ENCODE measurements around the gene IGFBPL1. TPM values are rescaled to one million over a fixed set of nuclear protein-coding genes. Genes with fewer than 3 reads are reported as not detected.

Gene IGFBPL1
- polyA plus RNA-seq, 6 donors from 2014 or later: not detected

DNA sequence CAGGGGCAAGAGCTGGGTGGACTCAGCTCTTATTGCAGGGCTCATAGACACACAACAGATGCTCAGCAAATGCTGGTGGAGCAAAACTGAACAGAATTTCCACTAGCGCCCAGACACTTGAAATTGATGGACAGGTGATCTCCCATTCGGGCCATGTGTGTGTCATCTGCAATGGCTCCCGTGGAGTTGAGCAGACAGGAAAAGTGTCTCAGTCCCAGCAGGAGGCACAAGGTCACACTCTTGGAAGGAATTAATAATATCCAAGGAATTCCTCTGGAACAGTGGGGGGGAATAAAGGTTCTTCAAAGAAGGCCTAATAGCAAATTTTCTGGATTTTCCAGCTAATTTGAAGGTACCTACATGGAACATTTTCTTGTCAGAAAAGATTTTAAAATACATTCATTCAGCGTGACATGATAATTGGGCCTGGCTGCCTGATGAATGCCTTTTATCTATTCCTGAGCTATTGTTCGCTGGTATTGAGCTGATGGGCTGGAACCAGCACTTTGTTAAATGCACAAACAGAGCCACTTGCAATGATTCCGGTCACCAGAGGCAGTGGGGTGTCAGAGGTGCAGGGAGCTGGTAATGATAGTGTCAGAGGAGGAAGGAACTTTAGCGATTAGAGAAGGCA, 63.3 kb downstream of the IGFBPL1 start:
- Mint-ChIP-seq H3K36me3 (no peaks in the 10 kb centered on the region), H3K27ac (peak overlapping the region in 2 of 6 donors; percentile 28 to 44), H3K4me3 (no peak overlapping the region), H3K27me3 (peaks cover 11 to 21% (median 15%) of the 10 kb centered on the region in 3 donors), H3K4me1 (peaks cover 0 to 8% (median 5%) of the 10 kb centered on the region in 3 donors), H3K9me3 (no peaks in the 10 kb centered on the region)
- no peak for DNase-seq
- no peak for ATAC-seq (ENCODE audit: low read depth in 2 of 2)

DNA sequence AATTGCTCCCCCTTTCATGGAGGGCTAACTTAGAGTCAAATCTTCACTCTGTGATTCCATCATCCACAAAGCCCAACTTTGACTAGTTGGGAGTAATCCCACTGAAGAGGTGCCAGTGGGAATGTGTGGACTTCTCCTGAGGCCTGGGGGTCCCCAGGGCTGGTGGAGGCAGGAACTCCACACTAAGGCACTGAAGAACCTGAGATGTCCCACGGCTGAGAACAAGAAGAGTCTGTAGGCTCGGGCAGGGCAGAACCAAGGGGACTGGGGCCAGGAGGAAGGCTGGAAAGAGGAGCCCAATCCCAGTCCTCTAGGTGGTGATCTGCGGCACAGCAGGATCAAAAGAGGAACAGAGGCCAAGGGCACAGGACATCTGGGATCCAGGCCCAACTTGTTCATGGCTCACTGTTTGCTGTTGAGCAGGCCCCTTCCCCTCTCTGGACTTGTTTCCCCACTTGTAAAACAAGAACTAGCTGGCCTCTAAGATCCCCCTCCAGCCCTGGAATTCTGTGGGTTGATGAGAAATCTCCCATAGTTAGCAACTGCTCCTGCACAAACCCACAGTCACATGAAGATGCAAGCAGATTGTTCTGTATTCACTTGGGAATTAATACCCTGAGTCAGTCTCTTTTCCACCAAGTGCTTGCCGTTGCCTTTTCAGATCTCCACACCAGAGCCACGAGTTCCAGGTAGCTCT, 64.4 kb downstream of the IGFBPL1 start:
- Mint-ChIP-seq H3K9me3 (no peaks in the 10 kb centered on the region), H3K27me3 (peaks cover 8 to 9% (median 9%) of the 10 kb centered on the region in 3 donors), H3K27ac (peak overlapping the region in 1 of 6 donors; percentile 28), H3K36me3 (no peaks in the 10 kb centered on the region), H3K4me1 (peaks cover 0 to 8% (median 5%) of the 10 kb centered on the region in 3 donors), H3K4me3 (peak overlapping the region in 1 of 8 donors; percentile 60)
- ATAC-seq (ENCODE audit: low read depth in 2 of 2) (no peak), DNase-seq (no peak)

DNA sequence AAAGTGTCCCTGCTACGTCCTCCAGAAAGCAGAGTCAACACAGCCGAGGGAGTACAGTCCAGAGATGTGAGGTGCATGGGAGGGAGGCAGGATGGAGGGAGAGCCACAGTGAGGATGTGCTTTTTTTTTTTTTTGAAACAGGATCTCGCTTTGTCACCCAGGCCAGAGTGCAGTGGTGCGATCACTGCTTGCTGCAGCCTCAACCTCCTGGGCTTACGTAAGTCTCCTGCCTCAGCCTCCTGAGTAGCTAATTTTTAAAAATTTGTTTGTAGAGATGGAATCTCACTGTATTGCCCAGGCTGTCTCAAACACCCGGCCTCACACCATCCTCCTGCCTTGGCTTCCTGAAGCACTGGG, 65.0 kb downstream of the IGFBPL1 start:
- H3K27ac Mint-ChIP-seq: peak overlapping the region in 1 of 6 donors; percentile 28
- H3K36me3 Mint-ChIP-seq: no peaks in the 10 kb centered on the region

DNA sequence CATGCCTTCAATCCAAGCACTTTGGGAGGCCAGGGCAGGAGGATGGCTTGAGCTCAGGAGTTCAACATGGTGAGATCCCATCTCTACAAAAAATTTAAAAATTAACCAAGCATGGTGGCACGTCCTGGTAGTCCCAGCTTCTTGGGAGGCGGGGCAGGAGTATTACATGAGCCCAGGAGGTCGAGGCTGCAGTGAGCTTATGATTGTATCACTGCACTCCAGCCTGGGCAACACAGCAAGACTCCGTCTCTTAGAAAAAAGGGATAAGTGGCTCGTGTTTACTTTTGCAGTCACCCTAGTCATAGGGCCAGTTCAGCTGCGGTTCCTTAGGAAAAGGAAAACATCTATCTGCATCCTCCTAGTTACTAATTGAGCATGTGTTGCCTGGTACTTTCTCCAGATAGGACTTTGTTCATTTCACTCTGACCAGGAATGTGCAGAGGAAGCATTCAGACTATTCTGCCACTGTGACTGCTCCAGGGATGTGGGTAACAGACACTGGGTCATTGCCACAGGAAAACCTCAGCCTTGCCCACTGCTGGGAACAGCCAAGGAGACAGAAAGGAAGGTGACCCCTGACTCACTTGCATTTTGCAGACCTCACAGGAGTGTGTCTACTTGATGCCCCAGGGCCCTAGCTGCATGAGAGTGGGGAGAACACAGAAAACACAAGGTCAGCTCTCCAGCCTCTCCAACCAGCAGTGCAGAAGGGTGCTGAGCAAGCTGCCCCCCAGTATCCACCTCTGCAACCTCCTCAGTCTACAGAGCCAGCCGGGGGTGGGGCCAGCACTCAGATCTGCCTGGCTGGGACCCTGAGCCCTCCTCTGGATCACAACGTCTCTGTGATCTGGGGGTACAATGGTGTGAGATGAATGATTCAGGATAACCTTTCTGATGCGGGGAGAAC, 65.6 kb downstream of the IGFBPL1 start:
- no peak overlapping the region for H3K4me3 Mint-ChIP-seq
- DNase-seq (no peak), ATAC-seq (ENCODE audit: low read depth in 2 of 2) (no peak)
- H3K9me3 Mint-ChIP-seq: no peaks in the 10 kb centered on the region
- H3K36me3 Mint-ChIP-seq: no peaks in the 10 kb centered on the region
- H3K27ac Mint-ChIP-seq: no peak overlapping the region
- H3K27me3 Mint-ChIP-seq: peaks cover 3 to 5% (median 5%) of the 10 kb centered on the region in 3 donors
- peaks cover 0 to 8% (median 5%) of the 10 kb centered on the region in 3 donors for H3K4me1 Mint-ChIP-seq

More for the DNA sequence above, 65.0 kb downstream of the IGFBPL1 start:
- Mint-ChIP-seq H3K9me3 (no peaks in the 10 kb centered on the region), H3K4me3 (no peak overlapping the region), H3K4me1 (peaks cover 0 to 8% (median 5%) of the 10 kb centered on the region in 3 donors), H3K27me3 (peaks cover 5 to 9% (median 8%) of the 10 kb centered on the region in 3 donors)
- DNase-seq (no peak), ATAC-seq (ENCODE audit: low read depth in 2 of 2) (no peak)

DNA sequence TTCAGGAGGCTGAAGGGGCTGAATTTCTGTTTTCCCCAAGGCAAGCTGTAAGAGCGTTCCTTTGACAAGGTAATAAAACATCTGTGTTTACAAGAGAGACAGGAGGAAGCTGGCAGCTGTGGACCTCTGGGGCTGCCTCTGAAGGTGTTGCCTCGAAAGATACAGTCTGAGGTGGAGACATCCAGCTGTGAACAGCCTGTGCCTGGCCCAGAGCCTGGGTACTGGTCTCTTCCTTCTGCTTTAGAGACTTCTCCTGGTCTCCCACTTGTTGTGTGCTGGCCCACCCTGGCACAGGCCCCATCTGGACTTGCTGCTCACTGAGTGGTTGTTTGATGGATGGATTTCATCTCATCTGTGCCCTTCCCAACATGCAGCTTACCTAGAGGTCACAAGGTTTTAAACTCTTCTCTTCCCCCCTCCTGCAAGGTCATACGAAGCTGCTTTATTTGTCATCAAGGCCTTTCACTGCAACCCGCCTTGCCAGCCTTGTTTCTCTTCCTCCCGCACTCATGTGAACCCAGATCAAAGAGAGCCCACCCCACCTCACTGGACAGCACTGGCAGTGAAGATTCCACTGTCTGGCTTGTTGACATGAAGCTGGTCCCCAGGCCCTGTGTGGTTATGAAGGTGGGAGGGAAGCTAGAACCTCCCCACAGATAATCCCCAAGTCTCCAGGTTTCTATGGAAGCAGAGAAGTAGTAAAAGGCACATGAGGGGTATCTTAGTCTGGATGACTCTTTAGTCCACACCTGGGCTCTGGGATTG, 66.7 kb downstream of the IGFBPL1 start:
- Mint-ChIP-seq H3K4me3 (no peak overlapping the region), H3K4me1 (no peaks in the 10 kb centered on the region), H3K27ac (peak overlapping the region in 2 of 6 donors; percentile 30 to 42), H3K36me3 (no peaks in the 10 kb centered on the region), H3K9me3 (no peaks in the 10 kb centered on the region), H3K27me3 (no peaks in the 10 kb centered on the region)
- no peak for DNase-seq
- no peak for ATAC-seq (ENCODE audit: low read depth in 2 of 2)

DNA sequence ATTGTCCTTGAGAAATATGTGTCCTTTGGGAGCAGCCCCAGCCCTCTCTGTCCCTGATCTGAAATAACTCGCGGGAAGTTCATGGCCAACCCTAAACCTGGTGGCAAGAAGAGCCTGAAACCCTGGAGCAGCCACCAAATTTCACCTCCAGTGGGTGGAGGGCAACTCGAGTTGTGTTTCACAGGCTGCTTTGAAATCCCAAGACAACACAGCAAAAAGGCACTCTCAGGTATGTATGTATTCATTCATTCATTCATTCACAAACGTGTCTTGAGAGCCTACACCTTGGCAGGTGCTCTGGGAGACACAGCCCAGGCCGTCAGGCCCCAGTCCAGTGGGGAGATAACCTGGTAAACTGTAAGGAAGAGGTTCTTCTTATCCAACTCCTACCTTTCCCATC, 67.4 kb downstream of the IGFBPL1 start:
- no peak for ATAC-seq (ENCODE audit: low read depth in 2 of 2)
- Mint-ChIP-seq H3K36me3 (no peaks in the 10 kb centered on the region), H3K4me3 (no peak overlapping the region), H3K9me3 (peaks cover 0 to under 1% (median 0%) of the 10 kb centered on the region in 7 donors), H3K27ac (peak overlapping the region in 1 of 6 donors; percentile 68), H3K4me1 (no peaks in the 10 kb centered on the region), H3K27me3 (no peaks in the 10 kb centered on the region)
- no peak for DNase-seq

Other genes starting within 250 kb of the IGFBPL1 start
- gene ALDH1B1, start 31.8 kb downstream of the IGFBPL1 start, polyA plus RNA-seq (ENCODE audit: low read depth in 6 of 6): 1 to 10 TPM in 5 of 6 donors, not detected in 1; 2.7 to 8.2 (median 7.4) TPM
- gene ANKRD18A, start 196.1 kb upstream of the IGFBPL1 start, polyA plus RNA-seq (ENCODE audit: low read depth in 6 of 6): not detected

Data from naive B cell (primary cell).